K562 (cell line): Measurements from ENCODE around the gene MFAP3. TPM values are rescaled to one million over a fixed set of nuclear protein-coding genes. Genes with fewer than 3 reads are reported as not detected.

ENCODE experiments used
- ARID2 ChIP-seq: fragments of 450-650 bp; IDR thresholded peaks from 2 replicates; pipeline ENCODE4 v1.6.1; 2017; ENCODE audit warnings: antibody characterized with exemption, mild to moderate bottlenecking
- ASH1L ChIP-seq: fragments of 450-650 bp; IDR thresholded peaks from 2 replicates; pipeline ENCODE4 v1.6.1; 2018; ENCODE audit warnings: borderline replicate concordance, mild to moderate bottlenecking, low read depth; ENCODE audit not compliant: partially characterized antibody
- CBX5 ChIP-seq: IDR thresholded peaks from 2 replicates; pipeline ENCODE4 v1.6.1; 2014; ENCODE audit warnings: low read depth, borderline replicate concordance
- ESRRB ChIP-seq: fragments of 250-450 bp; sonication (Bioruptor Pico); IDR thresholded peaks from 2 replicates; pipeline ENCODE4 v1.5.0; 2020; ENCODE audit warnings: mild to moderate bottlenecking, moderate library complexity, borderline replicate concordance
- FOSL1 ChIP-seq: fragments of 200-800 bp; sonication (Bioruptor generic); conservative IDR thresholded peaks from 2 replicates; pipeline ENCODE4 v1.6.1; 2016; ENCODE audit warnings: missing genetic modification characterization, missing compliant biosample characterization
- KDM4B ChIP-seq, 2 experiments: fragments of 450-650 bp in 1 of 2; sonication (generic) in 1 of 2; IDR thresholded peaks; 2 replicates each; pipeline ENCODE4 v1.6.1; 2016 to 2017; ENCODE audit warnings: borderline replicate concordance in 2 of 2, antibody characterized with exemption in 1 of 2, low read depth in 1 of 2, mild to moderate bottlenecking in 1 of 2
- KLF13 ChIP-seq: fragments of 450-650 bp; IDR thresholded peaks from 2 replicates; pipeline ENCODE4 v1.6.1; 2016; ENCODE audit warnings: missing genetic modification characterization, low read depth, mild to moderate bottlenecking, missing compliant biosample characterization, moderate library complexity, borderline replicate concordance
- NR1H2 ChIP-seq: sonication (generic); formaldehyde crosslinking; IDR thresholded peaks from 2 replicates; pipeline ENCODE4 v1.4.0; 2020; ENCODE audit warnings: mild to moderate bottlenecking, missing genetic modification reagents
- NR4A1 ChIP-seq, 2 experiments: fragments of 250-450 bp in 1 of 2; fragments of 450-650 bp in 1 of 2; sonication (Bioruptor Pico) in 1 of 2; IDR thresholded peaks; 2 replicates each; pipeline versions ENCODE4 v1.4.0 to v1.6.1; 2016 to 2020; ENCODE audit warnings: mild to moderate bottlenecking in 2 of 2, missing compliant biosample characterization in 1 of 2, missing genetic modification characterization in 1 of 2, moderate library complexity in 1 of 2
- NUFIP1 ChIP-seq: fragments of 450-650 bp; IDR thresholded peaks from 2 replicates; pipeline ENCODE4 v1.6.1; 2018; ENCODE audit not compliant: partially characterized antibody
- PML ChIP-seq: IDR thresholded peaks from 2 replicates; pipeline ENCODE4 v1.6.1; 2012; ENCODE audit warnings: low read length, inconsistent platforms
- POLR2B ChIP-seq: fragments of 450-650 bp; IDR thresholded peaks from 2 replicates; pipeline ENCODE4 v1.6.1; 2018; ENCODE audit warnings: low read depth; ENCODE audit not compliant: partially characterized antibody
- RFX7 ChIP-seq: fragments of 250-450 bp; sonication (Bioruptor Pico); IDR thresholded peaks from 2 replicates; pipeline ENCODE4 v1.5.1; 2021; ENCODE audit warnings: mild to moderate bottlenecking
- SNIP1 ChIP-seq: fragments of 450-650 bp; IDR thresholded peaks from 2 replicates; pipeline ENCODE4 v1.7.1; 2017; ENCODE audit warnings: low read depth, mild to moderate bottlenecking
- SPI1 ChIP-seq: IDR thresholded peaks from 2 replicates; pipeline ENCODE4 v1.6.1; 2011; ENCODE audit warnings: low read depth, low read length, control low read depth, borderline replicate concordance
- SREBF1 ChIP-seq: fragments of 150-350 bp; IDR thresholded peaks from 2 replicates; pipeline ENCODE4 v1.6.1; 2014; ENCODE audit warnings: antibody characterized with exemption, low read depth, low read length, borderline replicate concordance
- SREBF2 ChIP-seq: sonication (generic); formaldehyde crosslinking; IDR thresholded peaks from 2 replicates; pipeline ENCODE4 v1.4.0; 2020; ENCODE audit warnings: mild to moderate bottlenecking, missing genetic modification reagents
- STAG1 ChIP-seq: sonication (generic); formaldehyde crosslinking; IDR thresholded peaks from 2 replicates; pipeline ENCODE4 v1.5.0; 2020; ENCODE audit warnings: missing genetic modification reagents, borderline replicate concordance
- ZBED1 ChIP-seq: IDR thresholded peaks from 2 replicates; pipeline ENCODE4 v1.6.1; 2014
- ZBTB7A ChIP-seq: IDR thresholded peaks from 2 replicates; pipeline ENCODE4 v1.6.1; 2011; ENCODE audit warnings: low read depth, mild to moderate bottlenecking, low read length, moderate library complexity, borderline replicate concordance; ENCODE audit not compliant: control insufficient read depth
- ZNF224 ChIP-seq: sonication (generic); formaldehyde crosslinking; IDR thresholded peaks from 2 replicates; pipeline ENCODE4 v1.8.0; 2022; ENCODE audit warnings: mild to moderate bottlenecking, missing genetic modification reagents
- ZNF23 ChIP-seq: fragments of 250-450 bp; sonication (Bioruptor Pico); IDR thresholded peaks from 2 replicates; pipeline ENCODE4 v1.4.0; 2020; ENCODE audit warnings: mild to moderate bottlenecking
- ZNF24 ChIP-seq: fragments of 450-650 bp; IDR thresholded peaks from 2 replicates; pipeline ENCODE4 v1.6.1; 2016
- polyA plus RNA-seq, 8 experiments: library from polyadenylated mRNA; depleted of rRNA in 4 of 8; stranded (reverse) in 5 of 8; unstranded in 3 of 8; fragments of >200 nt; fragmentation: Nextera tagmentation in 2 of 8; fragmentation: Illumina TruSeq in 1 of 8; extraction: Ambion mirVana in 2 of 8; extraction: Trizol in 1 of 8; gene quantifications; 2 replicates each; pipeline versions ENCODE4 v1.2.1 to v1.2.3, GENCODE V29; 2011 to 2014; ENCODE audit warnings: inconsistent platforms in 1 of 8, missing spikeins in 1 of 8
- total RNA-seq, 7 experiments: library from RNA; depleted of rRNA in 6 of 7; stranded (reverse); fragments of >200 nt in 6 of 7; fragmentation: Illumina TruSeq in 2 of 7; extraction: Trizol in 2 of 7; gene quantifications; 2 replicates each; pipeline versions ENCODE4 v1.2.1 to v1.2.3, GENCODE V29; 2011 to 2021; ENCODE audit warnings: low replicate concordance in 1 of 7
- TF ChIP-seq, protein P1 (sequence below): fragments of 250-450 bp; sonication (Bioruptor Pico); IDR thresholded peaks from 2 replicates; pipeline ENCODE4 v1.8.0; 2021; ENCODE audit warnings: moderate library complexity, mild to moderate bottlenecking, inconsistent platforms
- TF ChIP-seq, protein P2 (sequence below): fragments of 250-450 bp; sonication (Bioruptor Pico); IDR thresholded peaks from 2 replicates; pipeline ENCODE4 v1.8.0; 2022; ENCODE audit warnings: inconsistent platforms

Gene MFAP3
- total and polyA plus RNA-seq, 9 of the 15 experiments (the other 6 are each of a cell fraction or from before 2014, with no cell fraction given) = 9.5 to 39.1 (median 20.7) TPM

GRCh38 chr5:154038707-154039457, at the start of gene MFAP3, which contains the start of gene FAM114A2 (continued):
- no peak for TF ChIP-seq NR4A1 (CRISPR knock-in tag; IDR thresholded peaks at IDR 0.05)
- TF ChIP-seq NR4A1 (tag; IDR thresholded peaks at IDR 0.05) = no peak
- TF ChIP-seq ZBTB7A = peak; percentile 79
- TF ChIP-seq ARID2 = no peak
- 0 out of 2 replicates have a peak, but pooled peaks have one; percentile 34 for TF ChIP-seq SREBF1
- no peak for TF ChIP-seq STAG1 (CRISPR knock-in tag)
- TF ChIP-seq, protein P1, sequence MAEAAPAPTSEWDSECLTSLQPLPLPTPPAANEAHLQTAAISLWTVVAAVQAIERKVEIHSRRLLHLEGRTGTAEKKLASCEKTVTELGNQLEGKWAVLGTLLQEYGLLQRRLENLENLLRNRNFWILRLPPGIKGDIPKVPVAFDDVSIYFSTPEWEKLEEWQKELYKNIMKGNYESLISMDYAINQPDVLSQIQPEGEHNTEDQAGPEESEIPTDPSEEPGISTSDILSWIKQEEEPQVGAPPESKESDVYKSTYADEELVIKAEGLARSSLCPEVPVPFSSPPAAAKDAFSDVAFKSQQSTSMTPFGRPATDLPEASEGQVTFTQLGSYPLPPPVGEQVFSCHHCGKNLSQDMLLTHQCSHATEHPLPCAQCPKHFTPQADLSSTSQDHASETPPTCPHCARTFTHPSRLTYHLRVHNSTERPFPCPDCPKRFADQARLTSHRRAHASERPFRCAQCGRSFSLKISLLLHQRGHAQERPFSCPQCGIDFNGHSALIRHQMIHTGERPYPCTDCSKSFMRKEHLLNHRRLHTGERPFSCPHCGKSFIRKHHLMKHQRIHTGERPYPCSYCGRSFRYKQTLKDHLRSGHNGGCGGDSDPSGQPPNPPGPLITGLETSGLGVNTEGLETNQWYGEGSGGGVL (CRISPR knock-in tag) = no peak
- TF ChIP-seq ZNF23 (CRISPR knock-in tag) = no peak
- no peak for TF ChIP-seq KLF13 (tag)
- peak in 1 of 2 experiments; percentile 96; a peak in 2 of 4 replicates for TF ChIP-seq KDM4B (IDR thresholded peaks at IDR 0.05; ENCODE audit: borderline replicate concordance in 2 of 2, low read depth in 1 of 2)
- TF ChIP-seq FOSL1 (tag) = no peak
- TF ChIP-seq, protein P2, sequence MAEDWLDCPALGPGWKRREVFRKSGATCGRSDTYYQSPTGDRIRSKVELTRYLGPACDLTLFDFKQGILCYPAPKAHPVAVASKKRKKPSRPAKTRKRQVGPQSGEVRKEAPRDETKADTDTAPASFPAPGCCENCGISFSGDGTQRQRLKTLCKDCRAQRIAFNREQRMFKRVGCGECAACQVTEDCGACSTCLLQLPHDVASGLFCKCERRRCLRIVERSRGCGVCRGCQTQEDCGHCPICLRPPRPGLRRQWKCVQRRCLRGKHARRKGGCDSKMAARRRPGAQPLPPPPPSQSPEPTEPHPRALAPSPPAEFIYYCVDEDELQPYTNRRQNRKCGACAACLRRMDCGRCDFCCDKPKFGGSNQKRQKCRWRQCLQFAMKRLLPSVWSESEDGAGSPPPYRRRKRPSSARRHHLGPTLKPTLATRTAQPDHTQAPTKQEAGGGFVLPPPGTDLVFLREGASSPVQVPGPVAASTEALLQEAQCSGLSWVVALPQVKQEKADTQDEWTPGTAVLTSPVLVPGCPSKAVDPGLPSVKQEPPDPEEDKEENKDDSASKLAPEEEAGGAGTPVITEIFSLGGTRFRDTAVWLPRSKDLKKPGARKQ = no peak
- peak; percentile 66; the same call in 1 of the 2 replicates for TF ChIP-seq ZNF24
- no peak for TF ChIP-seq NUFIP1
- TF ChIP-seq SREBF2 (CRISPR knock-in tag) = no peak
- TF ChIP-seq ASH1L = no peak
- TF ChIP-seq RFX7 (CRISPR knock-in tag) = no peak
- no peak for TF ChIP-seq CBX5
- no peak for TF ChIP-seq SNIP1
- TF ChIP-seq ESRRB (CRISPR knock-in tag) = no peak
- TF ChIP-seq NR1H2 (CRISPR knock-in tag) = no peak; the same call in 1 of the 2 replicates
- TF ChIP-seq ZNF224 = peak; percentile 63; the same call in 1 of the 2 replicates
- TF ChIP-seq ZBED1 = 0 out of 2 replicates have a peak, but pooled peaks have one; percentile 40
- 0 out of 2 replicates have a peak, but pooled peaks have one; percentile 22 for TF ChIP-seq SPI1
- TF ChIP-seq POLR2B = peak; percentile 92
- TF ChIP-seq PML = peak; percentile 90
